Keratinocyte (primary cell): ENCODE results near the gene SCN8A. TPM values are rescaled to one million over a fixed set of nuclear protein-coding genes. Genes with fewer than 3 reads are reported as not detected.

Experiments
- DNase-seq: peaks from one replicate; pipeline ENCODE4 v3.0.0-alpha.2; 2011; ENCODE audit warnings: low read depth, missing footprints, low spot score
- FAIRE-seq: peaks from 2 replicates; lab custom pipeline; 2011; peaks lifted over from hg19 to GRCh38; lab: Jason Lieb, UNC
- H2AFZ ChIP-seq: 2 replicates; pipeline ENCODE4 v1.6.0; 2012; ENCODE audit warnings: low read length, control low read depth, inconsistent platforms; ENCODE audit not compliant: control insufficient read depth
- H3K27ac ChIP-seq: 2 replicates; pipeline ENCODE4 v1.5.1; 2011; ENCODE audit warnings: low read length; ENCODE audit not compliant: control insufficient read depth, insufficient read depth
- H3K27me3 ChIP-seq: 3 replicates; pipeline ENCODE4 v1.6.0; 2011; ENCODE audit warnings: low read length; ENCODE audit not compliant: control insufficient read depth, insufficient read depth; ENCODE audit errors: extremely low read depth
- H3K36me3 ChIP-seq, 2 experiments: 2 replicates in 1 of 2; 3 replicates in 1 of 2; pipeline ENCODE4 v1.5.1; 2011; ENCODE audit warnings: low read length in 2 of 2, mild to moderate bottlenecking in 1 of 2; ENCODE audit not compliant: control insufficient read depth in 2 of 2, insufficient read depth in 2 of 2; ENCODE audit errors: extremely low read depth in 1 of 2
- H3K4me1 ChIP-seq: 3 replicates; pipeline ENCODE4 v1.5.1; 2011; ENCODE audit warnings: low read length; ENCODE audit not compliant: control insufficient read depth, insufficient read depth; ENCODE audit errors: extremely low read depth
- H3K4me2 ChIP-seq: 3 replicates; pipeline ENCODE4 v1.6.0; 2011; ENCODE audit warnings: low read depth, low read length; ENCODE audit not compliant: control insufficient read depth, insufficient read depth; ENCODE audit errors: extremely low read depth
- H3K4me3 ChIP-seq, 3 experiments: fragments of 200-600 bp in 1 of 3; sonication (generic) in 1 of 3; 2 replicates in 2 of 3; 3 replicates in 1 of 3; pipeline ENCODE4 v1.5.1; 2011 to 2016; ENCODE audit warnings: low read length in 3 of 3, mild to moderate bottlenecking in 3 of 3, control low read depth in 2 of 3, inconsistent platforms in 1 of 3, low read depth in 1 of 3, mixed read lengths in 1 of 3, mixed run types in 1 of 3, moderate library complexity in 1 of 3; ENCODE audit not compliant: control insufficient read depth in 2 of 3, insufficient read depth in 2 of 3; ENCODE audit errors: extremely low read depth in 1 of 3
- H3K79me2 ChIP-seq: 2 replicates; pipeline ENCODE4 v1.6.0; 2012; ENCODE audit warnings: low read length; ENCODE audit not compliant: control insufficient read depth, insufficient read depth
- H3K9ac ChIP-seq: 3 replicates; pipeline ENCODE4 v1.6.0; 2011; ENCODE audit warnings: low read length; ENCODE audit not compliant: control insufficient read depth, insufficient read depth; ENCODE audit errors: extremely low read depth
- H3K9me1 ChIP-seq: 3 replicates; pipeline ENCODE4 v1.6.0; 2011; ENCODE audit warnings: low read length; ENCODE audit not compliant: control insufficient read depth, insufficient read depth; ENCODE audit errors: extremely low read depth
- H3K9me3 ChIP-seq: 2 replicates; pipeline ENCODE4 v1.5.1; 2012; ENCODE audit warnings: low read depth, low read length; ENCODE audit not compliant: control insufficient read depth
- H4K20me1 ChIP-seq: 3 replicates; pipeline ENCODE4 v1.6.0; 2011; ENCODE audit warnings: low read length; ENCODE audit not compliant: control insufficient read depth, insufficient read depth; ENCODE audit errors: extremely low read depth
- EZH2 ChIP-seq: IDR thresholded peaks from one replicate; pipeline ENCODE4 v1.6.1; 2012; ENCODE audit warnings: inconsistent platforms, mild to moderate bottlenecking, low read length, moderate library complexity
- dilution Hi-C: fragments of 300-500 bp; cut with MboI; formaldehyde crosslinking; loops from one replicate; pipeline ENCODE4 v1.7.0; 2020; ENCODE audit warnings: low sequenced_read_pairs; ENCODE audit not compliant: extremely low pct_ligation_motif_present
- polyA plus RNA-seq, 5 experiments: library from polyadenylated mRNA; depleted of rRNA in 3 of 5; stranded (reverse) in 3 of 5; stranded (forward) in 1 of 5; unstranded in 1 of 5; fragments of >200 nt; gene quantifications; 1 replicate in 1 of 5; 2 replicates in 3 of 5; 3 replicates in 1 of 5; pipeline versions ENCODE4 v1.2.1 to v1.2.3, GENCODE V29; 2011 to 2012; ENCODE audit warnings: missing spikeins in 2 of 5, low read depth in 1 of 5, low replicate concordance in 1 of 5
- TF ChIP-seq, protein P1 (sequence below), 3 experiments: IDR thresholded peaks in 1 of 3; conservative IDR thresholded peaks in 1 of 3; optimal IDR thresholded peaks in 1 of 3; 2 replicates in 2 of 3; 3 replicates in 1 of 3; pipeline versions ENCODE3 to v1.5.1; 2011; ENCODE audit warnings: low read length in 3 of 3, mild to moderate bottlenecking in 3 of 3, moderate library complexity in 2 of 3, control low read depth in 1 of 3, inconsistent platforms in 1 of 3; ENCODE audit not compliant: insufficient read depth in 2 of 3; ENCODE audit errors: extremely low read depth in 1 of 3

SCN8A gene
- polyA plus RNA-seq, 1 donor (not counting 4 experiments of a cell fraction or from before 2014, with no cell fraction given) = 1.1 TPM

DNA sequence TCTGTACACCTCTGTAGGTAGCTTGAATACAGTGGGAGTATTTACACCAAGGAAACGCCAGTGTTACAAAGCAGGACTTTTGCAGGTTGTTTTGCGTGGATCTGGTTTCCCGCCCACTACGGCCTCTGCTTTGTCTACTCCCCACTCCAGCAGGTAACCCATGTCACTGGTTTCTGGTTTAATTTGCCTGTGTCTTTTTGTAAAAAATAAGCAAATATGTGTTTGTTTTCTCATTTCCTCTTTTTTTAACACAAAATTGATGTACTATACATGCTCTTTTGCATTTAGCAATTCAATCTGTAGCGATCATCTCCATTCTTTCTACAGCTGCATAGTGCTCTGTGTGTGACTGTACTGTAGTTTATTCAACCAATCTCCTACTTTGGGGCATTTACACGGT is 43.4 kb upstream of the SCN8A start:
- H3K27me3 ChIP-seq = no peaks in the 10 kb centered on the region
- no peak overlapping the region for H3K4me2 ChIP-seq
- H4K20me1 ChIP-seq = no peaks in the 10 kb centered on the region
- TF ChIP-seq, protein P1, sequence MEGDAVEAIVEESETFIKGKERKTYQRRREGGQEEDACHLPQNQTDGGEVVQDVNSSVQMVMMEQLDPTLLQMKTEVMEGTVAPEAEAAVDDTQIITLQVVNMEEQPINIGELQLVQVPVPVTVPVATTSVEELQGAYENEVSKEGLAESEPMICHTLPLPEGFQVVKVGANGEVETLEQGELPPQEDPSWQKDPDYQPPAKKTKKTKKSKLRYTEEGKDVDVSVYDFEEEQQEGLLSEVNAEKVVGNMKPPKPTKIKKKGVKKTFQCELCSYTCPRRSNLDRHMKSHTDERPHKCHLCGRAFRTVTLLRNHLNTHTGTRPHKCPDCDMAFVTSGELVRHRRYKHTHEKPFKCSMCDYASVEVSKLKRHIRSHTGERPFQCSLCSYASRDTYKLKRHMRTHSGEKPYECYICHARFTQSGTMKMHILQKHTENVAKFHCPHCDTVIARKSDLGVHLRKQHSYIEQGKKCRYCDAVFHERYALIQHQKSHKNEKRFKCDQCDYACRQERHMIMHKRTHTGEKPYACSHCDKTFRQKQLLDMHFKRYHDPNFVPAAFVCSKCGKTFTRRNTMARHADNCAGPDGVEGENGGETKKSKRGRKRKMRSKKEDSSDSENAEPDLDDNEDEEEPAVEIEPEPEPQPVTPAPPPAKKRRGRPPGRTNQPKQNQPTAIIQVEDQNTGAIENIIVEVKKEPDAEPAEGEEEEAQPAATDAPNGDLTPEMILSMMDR (optimal IDR thresholded peaks at IDR 0.05 in 1 of 3, IDR thresholded peaks at IDR 0.05 in 1 of 3, conservative IDR thresholded peaks at IDR 0.05 in 1 of 3; ENCODE audit: extremely low read depth in 1 of 3, insufficient read depth in 2 of 3, low read length in 3 of 3) = no peak
- TF ChIP-seq EZH2 = no peak
- no peaks in the 10 kb centered on the region for H3K36me3 ChIP-seq
- dilution Hi-C loops = no loop called here
- no peak overlapping the region for H3K9ac ChIP-seq
- H3K9me3 ChIP-seq = no peaks in the 10 kb centered on the region
- FAIRE-seq (no peak), DNase-seq (no peak)
- no peaks in the 10 kb centered on the region for H3K79me2 ChIP-seq
- no peak overlapping the region for H3K27ac ChIP-seq
- H3K4me3 ChIP-seq = no peak overlapping the region
- H2AFZ ChIP-seq = no peak overlapping the region
- H3K4me1 ChIP-seq = no peaks in the 10 kb centered on the region
- no peaks in the 10 kb centered on the region for H3K9me1 ChIP-seq

DNA sequence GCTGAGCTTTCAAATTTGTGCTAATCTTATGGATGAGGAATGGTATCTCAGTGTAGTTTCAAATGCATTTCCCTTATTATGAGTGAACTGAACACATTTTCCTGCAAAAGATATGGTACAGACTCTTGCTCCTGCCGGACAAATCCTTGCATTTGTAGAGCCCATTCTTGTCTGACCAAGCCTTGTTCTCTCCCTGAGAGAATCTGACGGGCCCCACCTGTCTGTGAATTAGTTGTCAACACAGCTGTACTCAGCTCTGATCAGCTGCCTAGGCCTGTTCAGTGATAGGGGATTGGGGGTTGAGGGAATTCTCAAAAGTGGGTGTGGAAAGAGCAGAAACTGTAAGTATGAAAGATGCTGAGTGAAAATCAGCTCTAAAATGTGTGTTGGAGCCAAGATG is 42.8 kb upstream of the SCN8A start:
- H3K36me3 ChIP-seq = no peaks in the 10 kb centered on the region
- H3K4me1 ChIP-seq = no peaks in the 10 kb centered on the region
- TF ChIP-seq, protein P1 (optimal IDR thresholded peaks at IDR 0.05 in 1 of 3, IDR thresholded peaks at IDR 0.05 in 1 of 3, conservative IDR thresholded peaks at IDR 0.05 in 1 of 3; ENCODE audit: extremely low read depth in 1 of 3, insufficient read depth in 2 of 3, low read length in 3 of 3) = no peak
- no peak for TF ChIP-seq EZH2
- H2AFZ ChIP-seq = no peak overlapping the region
- dilution Hi-C loops = no loop called here
- no peak overlapping the region for H3K9ac ChIP-seq
- H3K9me1 ChIP-seq = no peaks in the 10 kb centered on the region
- no peaks in the 10 kb centered on the region for H4K20me1 ChIP-seq
- H3K4me3 ChIP-seq = no peak overlapping the region
- DNase-seq (no peak), FAIRE-seq (no peak)
- no peak overlapping the region for H3K4me2 ChIP-seq
- no peaks in the 10 kb centered on the region for H3K9me3 ChIP-seq
- H3K27me3 ChIP-seq = no peaks in the 10 kb centered on the region
- no peaks in the 10 kb centered on the region for H3K79me2 ChIP-seq
- no peak overlapping the region for H3K27ac ChIP-seq
